IPS-NIHi11 (cell line): ENCODE results near the gene ZFYVE27.
A peak's percentile ranks its signal among the peaks of the same experiment; 100 is the strongest.

Experiments used
- DNase-seq: peaks from one replicate; pipeline ENCODE4 v3.0.0; 2012; ENCODE audit warnings: mixed read lengths, low spot score

Gene ZFYVE27

GRCh38 chr10:97715259-97715874, 21.6 kb upstream of the ZFYVE27 start:
- DNase-seq, result no peak

DNA sequence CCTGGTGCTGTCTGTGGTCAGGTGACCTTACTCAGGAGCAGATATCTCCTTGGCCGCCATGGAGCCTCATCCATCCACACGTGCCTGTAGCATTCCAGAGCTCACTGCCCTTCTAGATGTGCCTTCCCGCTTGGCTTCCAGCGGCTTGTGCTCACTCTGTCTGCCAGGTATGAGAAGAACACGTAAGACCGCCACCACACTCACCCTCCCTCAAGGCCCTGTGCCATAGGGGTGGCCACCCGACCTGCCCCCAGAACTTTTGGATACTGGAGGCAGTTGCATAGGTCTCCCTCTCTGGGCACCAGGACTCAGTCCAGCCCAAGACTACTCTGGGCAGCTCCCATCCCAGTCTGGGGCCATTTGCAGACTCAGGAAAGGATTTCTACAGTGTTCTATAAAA, 19.3 kb upstream of the ZFYVE27 start:
- DNase-seq, result no peak

GRCh38 chr10:97718178-97718577, 18.8 kb upstream of the ZFYVE27 start:
- no peak for DNase-seq

GRCh38 chr10:97718659-97719142, 18.2 kb upstream of the ZFYVE27 start:
- DNase-seq, result peak; percentile 54

GRCh38 chr10:97719602-97720001, 17.3 kb upstream of the ZFYVE27 start:
- no peak for DNase-seq

DNA sequence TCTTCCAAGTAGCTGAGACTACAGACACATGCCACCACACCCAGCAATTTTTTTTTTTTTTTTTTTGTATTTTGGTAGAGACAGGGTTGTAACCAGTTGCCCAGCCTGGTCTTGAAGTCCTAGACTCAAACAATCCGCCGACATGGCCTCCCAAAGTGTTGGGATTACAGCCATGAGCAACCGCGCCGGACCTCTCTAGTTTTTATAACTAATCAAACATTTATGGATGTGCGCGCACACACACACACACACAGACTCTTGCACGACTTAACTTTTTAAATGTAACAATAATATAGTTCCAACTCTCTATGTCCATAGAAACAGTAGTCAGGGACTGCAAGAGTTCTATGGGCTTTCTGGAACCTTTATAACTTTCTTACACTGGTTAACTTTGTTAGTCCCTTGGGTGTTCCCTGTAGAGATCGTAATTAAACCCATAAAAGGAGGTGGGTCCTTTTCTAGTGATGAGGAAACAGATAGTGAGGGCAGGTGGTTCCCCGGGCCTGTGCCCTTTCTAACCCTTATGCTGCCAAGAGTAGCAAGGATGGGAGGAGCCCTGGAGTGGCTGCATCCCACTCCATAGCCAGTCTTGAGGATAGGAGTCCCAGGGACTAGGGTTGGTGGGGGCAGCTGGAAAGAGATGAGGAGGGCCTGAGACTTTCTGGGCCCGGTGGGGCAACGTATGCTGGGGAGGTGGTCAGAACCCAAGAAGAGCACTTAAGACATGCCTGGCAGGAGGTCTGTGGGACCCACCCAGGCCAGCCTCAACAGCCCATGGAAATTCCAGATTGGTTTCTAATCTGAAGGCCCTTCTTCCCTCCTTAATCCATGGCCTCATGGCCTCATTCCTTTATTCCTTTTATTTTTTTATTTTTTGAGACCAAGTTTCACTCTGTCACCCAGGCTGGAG, 14.8 kb upstream of the ZFYVE27 start:
- DNase-seq, result no peak

GRCh38 chr10:97723001-97723400, 13.9 kb upstream of the ZFYVE27 start:
- no peak for DNase-seq

- DNase-seq, result no peak
These were observed 12.5 kb upstream of the ZFYVE27 start for GRCh38 chr10:97724341-97724941.

- peak; percentile 63 for DNase-seq
These were observed 10.2 kb upstream of the ZFYVE27 start for GRCh38 chr10:97726636-97727178.

DNA sequence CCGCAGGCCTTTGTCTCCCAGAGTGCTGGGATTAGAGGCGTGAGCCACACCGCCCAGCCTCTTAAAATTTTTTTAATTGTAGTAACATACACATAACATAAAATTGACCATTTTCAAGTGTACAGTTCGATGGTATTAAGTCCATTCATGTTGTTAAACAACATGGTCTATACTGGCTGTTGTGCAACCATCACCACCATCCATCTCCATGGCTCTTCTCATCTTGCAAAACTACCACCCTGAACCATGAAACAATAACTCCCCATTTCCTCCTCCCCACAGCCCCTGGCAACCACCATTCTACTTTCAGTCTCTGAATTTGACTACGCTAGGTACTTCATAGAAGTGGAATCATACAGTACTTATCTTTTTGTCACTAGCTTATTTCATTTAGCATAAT, 7.9 kb upstream of the ZFYVE27 start:
- no peak for DNase-seq

DNA sequence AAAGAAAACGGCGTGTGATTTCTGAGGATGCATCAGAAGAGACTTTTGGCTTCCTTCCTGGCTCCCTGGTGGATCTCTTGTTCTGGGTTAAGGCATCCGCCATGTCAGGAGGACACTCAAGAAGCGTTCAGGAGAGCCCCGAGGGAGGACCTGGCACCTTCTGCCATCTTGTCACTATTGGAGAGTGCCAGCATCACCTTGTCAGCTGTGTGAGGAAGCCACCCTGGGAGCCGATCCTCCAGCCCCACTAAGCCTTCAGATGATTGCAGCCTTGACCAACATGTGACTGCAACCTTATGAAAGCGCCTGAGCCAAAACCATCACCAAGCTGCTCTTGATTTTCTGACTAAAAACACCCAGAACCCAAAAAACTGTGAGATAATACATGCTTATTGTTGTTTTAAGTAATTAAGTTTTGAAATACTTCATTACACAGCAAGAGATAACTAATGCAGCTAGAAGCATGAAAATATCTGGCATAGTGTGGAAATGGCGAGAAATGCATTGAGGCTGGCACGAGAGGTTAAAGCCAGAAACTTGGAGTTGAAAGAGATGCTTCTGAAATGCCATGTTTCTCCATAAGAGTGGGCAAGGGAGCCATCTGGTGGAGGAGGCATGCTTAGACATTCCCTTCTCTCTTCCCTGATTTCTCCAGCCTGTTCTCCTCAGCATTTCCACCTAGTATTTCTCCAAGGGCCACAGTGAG, 5.4 kb upstream of the ZFYVE27 start:
- peak; percentile 68 for DNase-seq

DNA sequence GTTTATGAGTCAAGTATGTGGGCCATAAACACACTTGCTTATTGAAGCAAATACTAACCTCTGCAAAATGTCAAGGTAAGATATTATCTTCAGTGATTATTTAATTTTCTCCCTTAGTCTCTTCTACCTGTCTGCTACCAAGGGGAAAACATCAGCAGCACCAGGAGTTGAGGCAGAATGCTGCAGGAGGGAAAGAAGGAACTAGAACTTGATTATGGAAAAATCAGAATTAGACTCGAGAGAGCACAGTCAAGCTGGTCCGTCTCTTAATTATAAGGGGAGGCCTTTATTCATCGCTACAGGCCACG, 4.9 kb upstream of the ZFYVE27 start:
- DNase-seq, result no peak

GRCh38 chr10:97733256-97733655, 3.7 kb upstream of the ZFYVE27 start:
- no peak for DNase-seq

DNA sequence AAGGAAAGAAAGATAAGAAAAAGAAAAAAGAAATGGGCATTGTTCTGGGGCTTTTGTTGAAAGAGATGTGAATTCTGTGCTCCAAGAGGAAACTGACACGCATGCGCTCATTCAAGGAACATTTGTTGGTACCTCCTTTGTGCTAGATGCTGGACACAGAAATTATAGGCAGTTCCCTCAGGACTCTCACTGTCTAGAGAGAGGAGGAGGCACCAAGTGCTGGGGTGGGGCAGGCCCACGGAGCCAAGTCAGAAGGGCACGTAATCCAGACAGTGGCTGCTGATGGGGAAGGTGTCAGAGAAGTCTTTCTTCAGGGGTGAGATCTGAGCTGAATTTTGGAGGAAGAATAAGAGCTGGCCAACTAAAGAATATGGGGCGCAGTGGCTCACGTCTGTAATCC, 2.9 kb upstream of the ZFYVE27 start:
- no peak for DNase-seq

GRCh38 chr10:97736403-97736901, 476 bp upstream of the ZFYVE27 start:
- no peak for DNase-seq

DNA sequence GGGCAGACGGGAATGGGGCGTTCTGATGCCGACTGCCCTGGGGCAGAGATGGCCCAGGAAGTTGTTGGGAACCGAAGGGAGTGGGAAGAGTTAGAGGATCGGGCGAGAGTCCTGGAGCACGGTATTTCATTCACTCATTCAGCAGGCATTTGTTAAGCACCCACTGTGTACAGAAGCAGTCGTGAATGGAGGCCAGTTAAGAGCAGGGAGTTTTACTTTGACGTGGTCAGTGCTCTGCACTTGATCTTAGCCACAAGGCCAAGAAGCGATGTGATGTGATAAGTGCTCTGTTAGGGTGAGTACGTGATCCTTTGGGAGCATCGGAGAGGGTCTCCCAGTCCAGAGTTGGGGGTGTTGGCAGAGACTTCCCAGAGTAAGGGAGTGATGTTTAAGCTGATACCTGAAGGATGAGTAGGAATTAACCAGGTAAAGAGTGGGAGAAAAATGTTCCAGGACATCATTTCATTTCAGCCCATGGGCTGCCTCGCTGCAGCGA, 890 bp downstream of the ZFYVE27 start:
- DNase-seq, result no peak

- no peak for DNase-seq
These were observed 1.7 kb downstream of the ZFYVE27 start for GRCh38 chr10:97738616-97739015.

DNA sequence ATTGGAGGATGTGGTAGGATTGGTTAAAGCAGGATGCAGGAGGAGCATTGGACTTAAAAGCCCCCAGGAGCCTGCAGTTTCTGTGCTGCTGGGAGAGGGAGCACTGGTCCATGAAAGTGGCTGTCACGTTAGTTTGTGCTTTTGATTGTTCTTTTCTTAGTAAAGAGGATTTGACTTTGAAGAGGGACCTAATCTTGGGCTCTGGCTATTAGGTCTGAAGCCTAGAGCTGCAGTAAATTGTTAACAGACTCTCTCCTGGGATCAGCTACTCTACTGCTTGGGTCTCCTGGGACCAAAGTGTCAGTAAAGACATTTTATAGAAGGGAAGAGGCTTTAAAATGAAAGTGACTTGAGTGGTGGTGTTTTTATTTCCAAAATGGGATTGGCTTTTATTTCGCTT, 3.7 kb downstream of the ZFYVE27 start:
- no peak for DNase-seq

GRCh38 chr10:97743169-97743943, 6.4 kb downstream of the ZFYVE27 start:
- no peak for DNase-seq

DNA sequence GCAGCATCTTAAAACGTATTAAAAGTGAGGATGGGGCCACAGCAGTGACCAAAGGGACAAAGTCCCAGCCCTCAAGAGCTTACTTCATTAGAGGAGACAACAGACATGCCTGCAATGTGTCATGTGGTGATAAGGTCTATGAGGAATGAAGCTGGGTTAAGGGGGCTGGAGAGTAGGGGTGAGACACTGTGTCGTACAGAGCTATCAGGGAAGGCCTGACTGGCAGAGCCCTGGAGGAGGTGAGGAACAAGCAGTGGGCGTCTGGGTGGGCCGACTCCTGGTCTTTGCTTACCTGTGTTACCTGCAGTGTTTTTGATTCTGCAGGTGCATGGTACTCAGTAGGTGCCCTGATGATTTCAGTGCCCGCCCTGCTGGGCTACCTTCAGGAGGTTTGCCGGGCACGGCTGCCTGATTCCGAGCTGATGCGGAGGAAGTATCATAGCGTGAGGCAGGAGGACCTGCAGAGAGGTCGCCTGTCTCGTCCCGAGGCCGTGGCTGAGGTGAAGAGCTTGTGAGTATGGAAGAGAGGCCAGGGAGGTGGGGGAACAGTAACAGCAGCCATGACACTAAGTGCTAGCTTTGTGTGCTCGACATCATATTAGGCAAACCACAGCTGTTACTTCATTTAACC, 7.6 kb downstream of the ZFYVE27 start:
- DNase-seq, result no peak

DNA sequence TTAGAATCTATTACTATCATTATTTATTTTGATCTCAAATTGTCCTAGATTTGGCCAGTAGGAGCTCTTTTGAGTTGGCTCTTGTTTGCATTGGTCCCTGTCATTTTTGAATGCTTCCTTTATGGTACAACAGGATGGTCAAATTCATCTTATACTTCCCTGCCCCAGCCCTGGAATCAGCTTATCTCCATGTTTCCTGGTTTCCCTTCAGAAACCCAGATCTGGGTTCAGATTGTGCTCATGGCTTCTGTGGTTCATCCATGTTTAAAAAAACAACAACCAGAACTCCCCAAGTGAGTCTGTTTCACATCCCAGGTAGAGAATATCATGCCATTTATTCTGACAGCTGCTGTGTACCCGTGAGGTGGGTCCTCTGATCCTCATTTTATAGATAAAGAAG, 10.6 kb downstream of the ZFYVE27 start:
- DNase-seq, result no peak
